Frontal cortex (tissue), 4 donors: Measurements from ENCODE around the gene ZCCHC3. TPM values are rescaled to one million over a fixed set of nuclear protein-coding genes. Genes with fewer than 3 reads are reported as not detected.
A peak's percentile ranks its signal among the peaks of the same experiment; 100 is the strongest.
"Not testable (repeated sequence)": the region's sequence is repeated elsewhere in the genome, so short reads cannot be mapped to it uniquely, and the experiment has no call there.

Experiments used
- DNase-seq, 2 donors: peaks; one replicate each; pipeline ENCODE4 v3.0.0; 2012; ENCODE audit warnings: low spot score in 2 of 2
- FAIRE-seq: peaks from 2 replicates; lab custom pipeline; 2012; peaks lifted over from hg19 to GRCh38; lab: Jason Lieb, UNC
- total RNA-seq: library from RNA; depleted of rRNA; stranded (reverse); fragments of >200 nt; gene quantifications from one replicate; pipeline ENCODE4 v1.2.3, GENCODE V29; 2014
- donor health status: control.
- donor health status: control.
- donor health status: control.

ZCCHC3 gene, protein sequence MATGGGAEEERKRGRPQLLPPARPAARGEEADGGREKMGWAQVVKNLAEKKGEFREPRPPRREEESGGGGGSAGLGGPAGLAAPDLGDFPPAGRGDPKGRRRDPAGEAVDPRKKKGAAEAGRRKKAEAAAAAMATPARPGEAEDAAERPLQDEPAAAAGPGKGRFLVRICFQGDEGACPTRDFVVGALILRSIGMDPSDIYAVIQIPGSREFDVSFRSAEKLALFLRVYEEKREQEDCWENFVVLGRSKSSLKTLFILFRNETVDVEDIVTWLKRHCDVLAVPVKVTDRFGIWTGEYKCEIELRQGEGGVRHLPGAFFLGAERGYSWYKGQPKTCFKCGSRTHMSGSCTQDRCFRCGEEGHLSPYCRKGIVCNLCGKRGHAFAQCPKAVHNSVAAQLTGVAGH
- 26.9 TPM for total RNA-seq

- peak; percentile 80 to 86 for DNase-seq
- no peak for FAIRE-seq
Observed at GRCh38 chr20:297098-297924, at the start of gene ZCCHC3. ZCCHC3 (plus strand) TSS chr20:297570; CDS start chr20:297587, 17 bp downstream.

GRCh38 chr20:251354-251753 is 46.0 kb upstream of the ZCCHC3 start:
- DNase-seq (no peak), FAIRE-seq (no peak)

DNA sequence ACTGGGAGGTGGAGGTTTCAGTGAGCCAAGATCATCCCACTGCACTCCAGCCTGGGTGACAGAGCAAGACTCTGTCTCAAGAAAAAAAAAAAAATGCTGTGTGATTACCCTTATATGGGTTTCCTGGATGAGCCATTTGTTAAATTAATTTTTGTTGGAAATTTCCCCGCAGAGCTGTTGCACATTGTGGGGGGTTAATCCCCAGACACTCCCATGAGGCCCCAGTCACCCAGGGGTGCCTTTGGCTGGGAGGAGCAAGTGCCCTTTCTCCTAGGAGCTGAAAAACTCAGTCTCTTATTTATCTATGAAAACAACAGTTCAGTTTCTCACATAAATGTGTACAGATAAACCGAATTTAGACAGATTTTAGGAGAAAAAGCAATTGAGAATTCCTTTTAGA is 44.6 kb upstream of the ZCCHC3 start:
- no peak for FAIRE-seq
- no peak for DNase-seq

GRCh38 chr20:253447-253846 is 43.9 kb upstream of the ZCCHC3 start:
- DNase-seq, FAIRE-seq: not testable (repeated sequence)

DNA sequence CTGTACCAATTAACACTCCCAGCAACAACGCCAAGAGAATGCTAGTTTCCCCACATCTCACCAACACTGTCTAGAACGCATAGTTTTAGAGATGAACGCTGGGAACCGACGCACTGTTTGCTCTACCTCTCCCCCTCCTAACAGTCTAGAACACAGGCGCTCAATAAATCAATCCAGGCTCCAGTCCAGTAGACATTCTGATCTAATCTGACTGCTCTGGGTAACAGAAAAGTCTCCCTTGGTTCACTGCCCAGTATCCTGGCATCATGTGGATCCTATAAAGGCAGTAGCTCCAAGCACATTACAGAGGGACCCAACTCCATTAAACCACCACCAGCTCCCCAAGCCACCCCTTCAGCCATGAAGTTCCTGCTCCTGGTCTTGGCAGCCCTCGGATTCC is 40.0 kb upstream of the ZCCHC3 start, which contains the start of gene DEFB132:
Gene DEFB132, plus strand, starts transcription at position 306 of the 400 bp plus-strand sequence. Its CDS starts 55 bp downstream, at position 361.
- FAIRE-seq (no peak), DNase-seq (no peak)

DNA sequence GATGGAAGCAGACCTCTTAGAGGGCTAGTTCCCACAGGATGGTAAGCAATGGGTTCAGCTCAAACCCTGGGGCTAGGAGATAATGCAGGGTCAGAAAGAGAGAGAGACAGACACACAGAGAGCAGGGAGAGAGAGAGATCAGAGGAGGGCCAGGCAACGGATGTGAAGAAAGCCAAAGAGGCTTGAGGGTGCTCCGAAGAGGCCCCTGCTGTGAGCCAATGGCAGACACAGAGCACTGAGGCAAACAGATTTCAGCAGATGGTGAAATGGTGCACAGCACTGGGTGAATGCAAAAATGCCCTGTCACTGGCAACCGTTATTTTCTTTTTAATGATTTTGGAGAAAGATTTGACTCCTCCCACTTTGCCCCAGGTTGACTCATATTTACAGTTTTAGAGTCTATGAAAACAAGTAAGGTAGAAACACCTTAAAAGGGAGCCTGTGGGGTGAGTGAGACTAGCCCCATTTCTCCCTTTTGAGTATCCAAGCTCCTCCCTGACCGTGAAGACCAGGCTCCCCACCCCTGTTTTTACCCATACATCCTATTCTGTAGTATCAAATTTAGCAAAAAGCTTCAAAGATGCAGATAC is 39.0 kb upstream of the ZCCHC3 start:
- no peak for DNase-seq
- FAIRE-seq, result no peak

DNA sequence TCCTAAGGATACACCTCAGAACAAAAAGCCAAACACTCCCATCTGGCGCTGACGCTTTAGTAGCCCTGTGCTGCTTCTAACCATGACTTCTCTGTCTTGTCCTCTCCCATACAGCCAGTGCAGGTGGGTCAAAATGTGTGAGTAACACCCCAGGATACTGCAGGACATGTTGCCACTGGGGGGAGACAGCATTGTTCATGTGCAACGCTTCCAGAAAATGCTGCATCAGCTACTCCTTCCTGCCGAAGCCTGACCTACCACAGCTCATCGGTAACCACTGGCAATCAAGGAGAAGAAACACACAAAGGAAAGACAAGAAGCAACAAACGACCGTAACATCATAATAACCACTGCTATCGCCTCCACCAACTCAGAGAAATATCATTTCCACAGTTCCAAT is 38.4 kb upstream of the ZCCHC3 start:
- FAIRE-seq (no peak), DNase-seq (no peak)

DNA sequence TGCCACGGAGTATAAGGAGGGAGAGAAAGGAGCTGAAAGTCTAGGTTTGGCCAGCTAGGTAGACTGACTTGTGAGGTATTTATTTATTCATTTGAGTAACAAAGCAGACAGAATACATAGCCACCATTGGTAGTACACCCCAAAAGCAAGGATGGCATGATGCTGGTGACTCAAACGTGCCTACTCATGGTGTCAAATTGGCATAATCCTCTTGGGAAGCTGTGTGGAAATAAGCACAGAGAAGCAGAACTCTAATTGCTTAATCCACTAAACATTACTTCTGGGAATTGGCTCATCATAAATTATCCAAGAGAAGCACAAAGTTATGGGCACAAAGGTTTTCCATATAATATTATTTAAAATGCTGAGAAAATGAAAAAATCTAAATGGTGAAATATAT is 37.4 kb upstream of the ZCCHC3 start:
- no peak for FAIRE-seq

DNA sequence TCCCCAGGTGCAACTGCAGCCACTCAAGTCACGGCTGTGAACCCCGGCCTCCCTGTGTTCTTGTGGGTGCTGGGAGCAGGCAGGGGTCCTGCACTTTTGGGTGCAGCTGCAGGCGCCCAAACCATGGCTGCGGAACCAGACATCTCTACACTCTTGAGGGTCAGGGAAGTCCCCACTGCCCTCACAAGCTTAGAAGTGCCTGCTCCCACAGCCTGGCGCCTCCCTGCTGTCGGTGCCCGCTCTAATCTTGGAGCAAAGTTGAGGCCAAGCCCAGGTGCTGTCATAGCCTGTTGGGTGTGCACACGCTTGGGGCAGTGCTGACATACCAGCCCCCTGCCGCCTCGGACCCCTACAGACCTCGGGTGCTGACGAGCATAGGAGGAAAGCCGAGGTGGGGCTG is 33.7 kb upstream of the ZCCHC3 start:
- FAIRE-seq, result no peak
- DNase-seq, result no peak

More for the DNA sequence above, 37.4 kb upstream of the ZCCHC3 start:
- DNase-seq, result no peak

DNA sequence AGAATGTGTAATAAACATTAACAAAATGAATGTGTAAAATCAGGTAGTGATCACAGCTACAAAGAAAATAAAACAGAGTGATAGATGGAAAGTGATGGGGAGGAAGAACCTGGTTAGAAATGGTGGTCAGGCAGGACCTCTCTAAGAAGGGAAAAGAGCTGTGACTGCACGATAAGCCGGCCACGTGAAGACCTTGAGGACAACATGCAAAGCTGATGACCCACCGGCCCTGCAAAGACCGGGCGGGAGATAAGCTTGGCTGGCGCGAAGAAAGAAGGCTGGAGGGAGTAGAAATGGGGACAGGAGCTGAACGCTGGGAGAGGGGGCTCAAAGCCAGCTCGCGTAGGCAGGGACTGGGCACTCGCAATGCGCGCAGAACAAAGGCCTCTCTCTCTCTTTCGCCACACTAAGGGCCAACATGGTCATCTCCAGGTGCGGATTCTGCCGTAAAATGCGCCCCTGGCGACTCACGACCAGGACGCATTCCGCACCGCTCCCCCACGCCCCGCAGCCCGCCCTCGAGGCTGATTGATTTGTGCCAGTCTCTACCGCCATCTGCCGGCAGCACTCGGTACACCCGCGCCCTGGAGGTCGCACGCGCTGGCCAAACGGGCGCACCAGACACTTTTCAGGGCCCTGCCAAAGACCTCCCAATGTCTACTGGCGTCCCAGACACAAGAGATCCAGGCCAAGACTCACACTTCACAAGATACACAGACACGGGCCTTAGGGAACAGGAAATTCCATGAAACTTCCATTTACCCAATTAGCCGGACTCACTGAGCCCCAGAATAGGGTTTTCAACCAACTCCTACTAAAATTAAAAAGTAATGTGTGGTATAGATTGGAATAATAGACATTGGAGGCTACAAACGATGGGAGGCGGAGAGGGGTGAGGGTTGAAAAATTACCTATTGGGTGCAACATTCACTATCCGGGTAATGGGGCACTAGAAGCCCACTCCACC is 30.5 kb upstream of the ZCCHC3 start:
- no peak for FAIRE-seq
- peak; percentile 71 to 87 for DNase-seq

DNA sequence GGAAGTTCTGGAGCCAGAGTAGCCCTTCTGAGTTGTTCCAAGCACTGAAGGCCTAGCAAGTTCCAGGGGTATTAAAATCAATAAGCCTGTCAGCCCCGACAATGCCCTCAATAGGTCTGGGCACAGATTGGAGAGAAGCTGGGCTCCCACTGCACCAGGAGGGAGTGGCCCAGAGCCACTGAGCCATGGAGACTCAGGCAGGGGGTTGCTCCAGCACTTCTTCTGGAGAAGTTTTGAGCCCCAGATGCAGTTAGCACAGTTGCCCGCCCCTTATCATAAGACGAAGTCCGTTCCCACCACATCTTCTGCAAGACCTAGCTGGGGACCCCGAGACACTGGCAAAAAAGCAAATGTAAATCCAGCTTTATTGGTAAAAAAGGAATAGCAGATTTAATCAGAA is 26.9 kb upstream of the ZCCHC3 start:
- FAIRE-seq, result no peak
- DNase-seq, result no peak

GRCh38 chr20:271069-271468 is 26.3 kb upstream of the ZCCHC3 start:
- DNase-seq (no peak), FAIRE-seq (no peak)

DNA sequence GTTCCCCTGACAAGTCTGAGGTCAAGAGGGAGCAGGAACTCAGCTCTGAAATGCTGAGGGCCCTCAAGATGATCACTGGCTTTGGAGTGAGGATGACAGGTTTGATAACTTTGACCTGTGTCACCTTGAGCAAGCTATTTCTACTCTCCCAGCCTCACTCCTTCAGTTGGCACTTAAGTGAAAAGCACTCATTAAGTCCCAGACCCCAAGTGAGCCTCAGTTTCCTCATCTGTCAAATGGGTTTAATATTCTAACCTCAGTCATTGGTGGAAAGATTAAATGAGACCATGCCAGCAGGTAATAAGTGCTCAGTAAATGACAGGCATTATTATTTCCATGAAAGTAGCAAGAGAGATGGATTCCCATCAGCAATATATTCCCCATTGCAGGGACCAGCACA is 25.8 kb upstream of the ZCCHC3 start:
- DNase-seq, result no peak
- no peak for FAIRE-seq

- FAIRE-seq (no peak), DNase-seq (no peak)
Observed at GRCh38 chr20:272718-273117, 24.7 kb upstream of the ZCCHC3 start.

DNA sequence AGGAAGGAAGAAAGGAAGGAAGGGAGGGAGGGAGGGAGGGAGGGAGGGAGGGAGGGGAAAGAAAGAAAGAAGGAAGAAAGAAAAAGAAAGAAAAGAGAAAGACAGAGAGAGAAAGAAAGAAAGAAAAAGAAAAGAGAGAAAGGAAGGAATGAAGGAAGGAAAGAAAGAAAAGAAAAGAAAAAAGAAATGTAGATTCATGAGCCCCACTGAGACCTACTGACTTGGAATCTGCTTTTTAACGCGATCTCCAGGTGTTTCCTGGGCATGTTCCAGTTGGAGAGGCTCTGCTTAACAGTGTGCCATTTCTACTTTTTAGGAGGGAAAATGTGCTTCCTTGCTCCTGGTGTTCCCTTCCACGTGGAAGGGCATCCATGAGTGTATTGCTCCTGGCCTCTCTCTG is 23.5 kb upstream of the ZCCHC3 start:
- no peak for FAIRE-seq
- no peak for DNase-seq

GRCh38 chr20:275791-276190 is 21.6 kb upstream of the ZCCHC3 start:
- DNase-seq (no peak), FAIRE-seq (no peak)

DNA sequence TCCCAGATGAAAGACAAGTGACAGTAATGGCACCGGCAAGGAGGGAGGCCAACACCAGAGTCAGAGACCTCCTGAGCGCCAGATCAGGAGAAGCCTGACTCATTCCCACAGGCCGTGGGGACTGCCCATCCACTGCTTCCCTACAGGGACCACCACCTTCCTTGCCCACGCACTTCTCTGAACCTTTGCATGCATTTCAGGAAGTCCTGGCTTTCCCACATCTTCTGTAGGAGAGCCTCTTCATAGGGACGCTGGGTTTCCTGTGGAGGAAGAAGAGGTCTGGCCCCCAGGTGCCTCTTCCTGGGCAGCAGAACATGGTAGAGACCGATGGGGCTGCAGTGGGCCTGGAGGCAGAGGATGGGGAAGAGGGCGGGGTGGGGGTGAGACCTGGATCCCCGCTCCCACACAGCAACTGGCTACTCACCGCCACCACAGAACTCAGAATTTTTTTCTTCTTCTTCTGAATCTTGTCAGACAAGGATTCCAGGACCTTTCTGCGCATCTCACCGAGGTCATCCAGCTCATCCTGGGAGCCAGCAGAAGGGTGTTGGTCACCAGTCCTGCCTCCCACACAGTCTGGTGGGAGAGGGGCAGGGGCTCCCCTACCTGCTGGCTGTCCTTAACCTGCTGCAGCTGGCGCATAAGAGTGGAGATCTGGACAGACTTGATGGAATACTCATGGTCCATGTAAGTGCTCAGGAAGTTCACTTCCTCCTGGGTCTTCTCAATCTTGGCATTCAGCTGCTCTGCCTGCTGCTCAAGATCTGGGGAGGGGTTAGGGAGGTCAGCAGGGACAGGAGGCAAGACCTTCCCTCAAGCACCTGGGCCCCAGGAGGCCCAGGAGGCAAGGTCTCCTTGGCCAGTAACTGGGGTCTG is 20.5 kb upstream of the ZCCHC3 start:
- no peak for DNase-seq

DNA sequence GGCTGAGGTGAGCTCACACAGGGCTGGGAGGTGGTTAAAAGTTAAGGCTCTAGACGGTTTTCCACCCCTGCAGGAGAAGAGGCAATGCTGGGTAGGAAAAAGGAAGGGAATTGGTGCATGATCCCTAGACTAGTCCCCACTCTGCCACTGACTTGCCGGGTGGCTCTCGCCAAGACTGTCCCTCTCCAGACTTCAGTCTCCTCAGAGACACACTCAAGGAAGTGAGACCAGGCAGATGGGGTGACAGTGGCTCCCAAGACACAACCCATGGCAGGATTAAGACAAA is 19.9 kb upstream of the ZCCHC3 start:
- FAIRE-seq (no peak), DNase-seq (no peak)

More for the DNA sequence above, 20.5 kb upstream of the ZCCHC3 start:
- no peak for FAIRE-seq

DNA sequence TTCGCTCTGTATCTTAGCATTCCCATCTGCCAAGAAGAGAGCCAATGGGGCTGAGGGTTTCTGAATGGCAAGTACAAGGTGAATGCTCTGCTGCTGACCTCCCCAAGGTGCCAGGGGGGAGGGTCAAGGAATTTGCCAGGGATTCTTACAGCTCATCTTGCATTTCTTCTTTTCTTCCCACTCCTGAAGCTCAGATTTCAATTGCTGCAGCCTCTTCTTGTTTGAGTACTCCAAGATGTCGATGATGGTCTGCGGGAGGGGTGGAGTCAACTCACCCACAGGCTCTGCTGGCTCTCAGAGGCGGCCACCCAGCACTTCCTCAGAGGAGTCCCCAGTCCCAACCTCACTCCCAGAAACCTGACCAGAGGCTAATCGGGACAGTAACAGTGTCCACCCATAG is 19.2 kb upstream of the ZCCHC3 start:
- DNase-seq (no peak), FAIRE-seq (no peak)
